HepG2 (cell line): ENCODE data around the gene CCNYL1. TPM values are rescaled to one million over a fixed set of nuclear protein-coding genes. Genes with fewer than 3 reads are reported as not detected.

Experiments used
- ATAC-seq: fragments of 200-7000 bp; cut with Tn5 transposase; 3 replicates; pipeline ENCODE4 v1.9.1; 2020; ENCODE audit warnings: mild to moderate bottlenecking, moderate library complexity
- BruUV-seq: library from RNA; stranded (reverse); fragments of 400-500 nt; replicated peaks from 2 replicates; lab custom pipeline; 2021; lab: Mats Ljungman, UMichigan
- CTCF ChIA-PET: fragments of 300-600 bp; formaldehyde crosslinking; extraction: SDS; loops from one replicate; lab custom pipeline; 2021; ENCODE audit warnings: low total read pairs, inconsistent platforms, low intra/inter-chr PET ratio; lab: Yijun Ruan, JAX
- POLR2A ChIA-PET: fragments of 350-600 bp; sonication (Branson Sonifier 250); formaldehyde crosslinking; loops from one replicate; lab custom pipeline; 2020; ENCODE audit warnings: antibody characterized with exemption, inconsistent platforms; lab: Yijun Ruan, JAX
- DNase-seq: peaks from one replicate; pipeline ENCODE4 v3.0.0-alpha.2; 2015; ENCODE audit warnings: low spot score
- FAIRE-seq: peaks from 3 replicates; lab custom pipeline; 2011; peaks lifted over from hg19 to GRCh38; lab: Jason Lieb, UNC
- H2AFZ ChIP-seq: one replicate; pipeline ENCODE4 v1.6.1; 2011; ENCODE audit warnings: low read length, inconsistent platforms
- H3K27ac ChIP-seq: fragments of 300-600 bp; 3 replicates; pipeline ENCODE4 v1.8.0; 2011; ENCODE audit warnings: mixed run types, mild to moderate bottlenecking, mixed read lengths, low read length, inconsistent platforms; ENCODE audit not compliant: insufficient read depth; ENCODE audit errors: extremely low read length
- H3K27me3 ChIP-seq, 2 experiments: fragments of 200-600 bp in 1 of 2; 2 replicates in 1 of 2; 3 replicates in 1 of 2; pipeline versions ENCODE4 v1.6.0 to v1.8.0; 2011; ENCODE audit warnings: low read length in 2 of 2, mild to moderate bottlenecking in 2 of 2, moderate library complexity in 2 of 2, inconsistent platforms in 1 of 2; ENCODE audit not compliant: insufficient read depth in 2 of 2, control insufficient read depth in 1 of 2
- H3K36me3 ChIP-seq, 2 experiments: fragments of 200-600 bp in 1 of 2; replicated peaks in 1 of 2; 2 replicates in 1 of 2; 3 replicates in 1 of 2; pipeline versions ENCODE4 v1.5.1 to v1.8.0; 2011; ENCODE audit warnings: low read length in 2 of 2, inconsistent platforms in 1 of 2; ENCODE audit not compliant: insufficient read depth in 2 of 2, control insufficient read depth in 1 of 2
- H3K4me1 ChIP-seq: 2 replicates; pipeline ENCODE4 v1.5.1; 2012; ENCODE audit warnings: low read length, inconsistent platforms; ENCODE audit not compliant: insufficient read depth
- H3K4me2 ChIP-seq: 2 replicates; pipeline ENCODE4 v1.6.0; 2011; ENCODE audit warnings: low read depth, low read length, inconsistent platforms
- H3K4me3 ChIP-seq, 3 experiments: fragments of 200-600 bp in 1 of 3; sonication (generic), shearing (Covaris generic) in 1 of 3; replicated peaks in 1 of 3; 2 replicates each; pipeline ENCODE4 v1.5.1; 2011 to 2016; ENCODE audit warnings: low read length in 3 of 3, inconsistent platforms in 2 of 3, low read depth in 2 of 3, mild to moderate bottlenecking in 2 of 3, control low read depth in 1 of 3, mixed read lengths in 1 of 3; ENCODE audit not compliant: insufficient read depth in 1 of 3
- H3K79me2 ChIP-seq: one replicate; pipeline ENCODE4 v1.6.1; 2011; ENCODE audit warnings: low read length, inconsistent platforms; ENCODE audit not compliant: insufficient read depth
- H3K9ac ChIP-seq: 2 replicates; pipeline ENCODE4 v1.6.0; 2011; ENCODE audit warnings: mild to moderate bottlenecking, low read depth, low read length, inconsistent platforms; ENCODE audit not compliant: insufficient read depth
- H3K9me3 ChIP-seq: 2 replicates; pipeline ENCODE4 v1.5.1; 2012; ENCODE audit warnings: mild to moderate bottlenecking, low read length
- H4K20me1 ChIP-seq: 2 replicates; pipeline ENCODE4 v1.6.0; 2011; ENCODE audit warnings: inconsistent platforms, mild to moderate bottlenecking, low read length, moderate library complexity; ENCODE audit not compliant: insufficient read depth
- ATF7 ChIP-seq, 2 experiments: fragments of 450-650 bp in 1 of 2; sonication (generic) in 1 of 2; formaldehyde crosslinking in 1 of 2; IDR thresholded peaks; 2 replicates each; pipeline versions ENCODE4 v1.4.0 to v1.6.1; 2016 to 2020; ENCODE audit warnings: antibody characterized with exemption in 1 of 2, mild to moderate bottlenecking in 1 of 2, missing genetic modification reagents in 1 of 2
- CTCF ChIP-seq: sonication (generic); formaldehyde crosslinking; IDR thresholded peaks from 2 replicates; pipeline ENCODE4 v1.5.0; 2020; ENCODE audit warnings: mild to moderate bottlenecking, missing genetic modification reagents, moderate library complexity
- DPF2 ChIP-seq: sonication (generic); formaldehyde crosslinking; IDR thresholded peaks from 2 replicates; pipeline ENCODE4 v1.4.0; 2020; ENCODE audit warnings: mild to moderate bottlenecking, low read depth, missing genetic modification reagents, borderline replicate concordance
- FOXA1 ChIP-seq, 2 experiments: fragments of 450-650 bp in 1 of 2; sonication (generic) in 1 of 2; formaldehyde crosslinking in 1 of 2; IDR thresholded peaks; 2 replicates each; pipeline versions ENCODE4 v1.4.0 to v1.6.1; 2016 to 2020; ENCODE audit warnings: missing genetic modification reagents in 1 of 2
- FOXO4 ChIP-seq: sonication (generic); formaldehyde crosslinking; conservative IDR thresholded peaks from 2 replicates; pipeline ENCODE4 v1.8.1; 2023; ENCODE audit warnings: missing genetic modification reagents
- GZF1 ChIP-seq: sonication (generic); formaldehyde crosslinking; IDR thresholded peaks from 2 replicates; pipeline ENCODE4 v1.5.1; 2020; ENCODE audit warnings: mild to moderate bottlenecking, missing genetic modification reagents
- KDM6A ChIP-seq: IDR thresholded peaks from 2 replicates; pipeline ENCODE4 v1.6.1; 2016; ENCODE audit warnings: low read depth
- MAF1 ChIP-seq: sonication (generic); formaldehyde crosslinking; IDR thresholded peaks from 2 replicates; pipeline ENCODE4 v1.5.0; 2020; ENCODE audit warnings: missing genetic modification reagents, borderline replicate concordance
- PLSCR1 ChIP-seq: sonication (generic); formaldehyde crosslinking; IDR thresholded peaks from 2 replicates; pipeline ENCODE4 v1.5.0; 2020; ENCODE audit warnings: missing genetic modification reagents, mild to moderate bottlenecking, borderline replicate concordance
- SOX13 ChIP-seq, 3 experiments: fragments of 450-650 bp in 1 of 3; sonication (generic) in 1 of 3; formaldehyde crosslinking in 1 of 3; IDR thresholded peaks in 2 of 3; conservative IDR thresholded peaks in 1 of 3; 2 replicates each; pipeline versions ENCODE4 v1.5.0 to v1.6.1; 2016 to 2020; ENCODE audit warnings: antibody characterized with exemption in 1 of 3, mild to moderate bottlenecking in 1 of 3, missing compliant biosample characterization in 1 of 3, missing genetic modification reagents in 1 of 3, moderate library complexity in 1 of 3
- SRSF4 ChIP-seq: fragments of 200-400 bp; formaldehyde crosslinking; IDR thresholded peaks from one replicate; pipeline ENCODE4 v1.6.1; 2018; ENCODE audit warnings: mild to moderate bottlenecking, low read depth, low read length, moderate library complexity; ENCODE audit not compliant: poor library complexity, severe bottlenecking
- SRY ChIP-seq: sonication (generic); formaldehyde crosslinking; IDR thresholded peaks from 2 replicates; pipeline ENCODE4 v1.8.0; 2022; ENCODE audit warnings: mild to moderate bottlenecking, missing genetic modification reagents
- ZC3H4 ChIP-seq: sonication (generic); formaldehyde crosslinking; IDR thresholded peaks from 2 replicates; pipeline ENCODE4 v1.4.0; 2020; ENCODE audit warnings: missing genetic modification reagents, borderline replicate concordance
- ZNF570 ChIP-seq: sonication (generic); formaldehyde crosslinking; IDR thresholded peaks from 2 replicates; pipeline ENCODE4 v1.4.0; 2020; ENCODE audit warnings: mild to moderate bottlenecking, missing genetic modification reagents, borderline replicate concordance
- ZNF724P ChIP-seq: sonication (generic); formaldehyde crosslinking; IDR thresholded peaks from 2 replicates; pipeline ENCODE4 v1.8.0; 2022; ENCODE audit warnings: missing genetic modification reagents, borderline replicate concordance
- in situ Hi-C: cut with HindIII; loops from 2 replicates; pipeline ENCODE4 v1.10.0; 2017; ENCODE audit warnings: low pct_unique_long_range_greater_than_20kb; ENCODE audit not compliant: extremely low pct_ligation_motif_present
- intact Hi-C: fragments of 100-400 bp; cut with micrococcal nuclease; formaldehyde crosslinking; loops from one replicate; pipeline ENCODE4 v1.10.0; 2022; ENCODE audit not compliant: unreplicated experiment
- polyA plus RNA-seq, 8 experiments: library from polyadenylated mRNA; depleted of rRNA in 3 of 8; stranded (reverse) in 7 of 8; unstranded in 1 of 8; fragments of >200 nt; fragmentation: Illumina TruSeq in 4 of 8; extraction: Trizol in 4 of 8; gene quantifications; 2 replicates each; pipeline versions ENCODE4 v1.2.1 to v1.2.3, GENCODE V29; 2011 to 2016; ENCODE audit warnings: low read depth in 4 of 8, missing spikeins in 1 of 8, mixed read lengths in 1 of 8; ENCODE audit not compliant: insufficient read depth in 1 of 8
- total RNA-seq, 5 experiments: library from RNA; depleted of rRNA; stranded (reverse); fragments of >200 nt; fragmentation: Illumina TruSeq; extraction: Trizol; gene quantifications; 2 replicates each; pipeline ENCODE4 v1.2.3, GENCODE V29; 2016; ENCODE audit warnings: low read depth in 1 of 5
- TF ChIP-seq, protein P1 (sequence below): sonication (generic); formaldehyde crosslinking; IDR thresholded peaks from 2 replicates; pipeline ENCODE4 v1.4.0; 2020; ENCODE audit warnings: missing genetic modification reagents, borderline replicate concordance

Gene CCNYL1
- total and polyA plus RNA-seq, 2 of the 13 experiments (the other 11 are each of a cell fraction or from before 2014, with no cell fraction given): 12.5 to 16.2 TPM

- Histone ChIP-seq H3K36me3 (no peaks in the 10 kb centered on the region), H3K4me1 (peaks cover 29% of the 10 kb centered on the region), H3K79me2 (no peaks in the 10 kb centered on the region), H3K9ac (no peak overlapping the region), H3K4me3 (no peak overlapping the region), H2AFZ (no peak overlapping the region), H3K27me3 (0 out of 5 replicates have a peak, but pooled peaks cover 0 to 3% of the 10 kb centered on the region in 2 experiments), H3K9me3 (no peaks in the 10 kb centered on the region), H3K27ac (no peak overlapping the region), H4K20me1 (no peaks in the 10 kb centered on the region), H3K4me2 (no peak overlapping the region)
- DNase-seq: no peak
- no peak for TF ChIP-seq PLSCR1 (CRISPR knock-in tag)
- no peak for TF ChIP-seq SOX13 (IDR thresholded peaks at IDR 0.05)
- TF ChIP-seq SOX13 (CRISPR knock-in tag; conservative IDR thresholded peaks at IDR 0.05 in 1 of 2, IDR thresholded peaks at IDR 0.05 in 1 of 2): no peak
- no peak for TF ChIP-seq FOXA1 (IDR thresholded peaks at IDR 0.05)
- no peak for TF ChIP-seq FOXA1 (CRISPR knock-in tag; IDR thresholded peaks at IDR 0.05)
- TF ChIP-seq, protein P1, sequence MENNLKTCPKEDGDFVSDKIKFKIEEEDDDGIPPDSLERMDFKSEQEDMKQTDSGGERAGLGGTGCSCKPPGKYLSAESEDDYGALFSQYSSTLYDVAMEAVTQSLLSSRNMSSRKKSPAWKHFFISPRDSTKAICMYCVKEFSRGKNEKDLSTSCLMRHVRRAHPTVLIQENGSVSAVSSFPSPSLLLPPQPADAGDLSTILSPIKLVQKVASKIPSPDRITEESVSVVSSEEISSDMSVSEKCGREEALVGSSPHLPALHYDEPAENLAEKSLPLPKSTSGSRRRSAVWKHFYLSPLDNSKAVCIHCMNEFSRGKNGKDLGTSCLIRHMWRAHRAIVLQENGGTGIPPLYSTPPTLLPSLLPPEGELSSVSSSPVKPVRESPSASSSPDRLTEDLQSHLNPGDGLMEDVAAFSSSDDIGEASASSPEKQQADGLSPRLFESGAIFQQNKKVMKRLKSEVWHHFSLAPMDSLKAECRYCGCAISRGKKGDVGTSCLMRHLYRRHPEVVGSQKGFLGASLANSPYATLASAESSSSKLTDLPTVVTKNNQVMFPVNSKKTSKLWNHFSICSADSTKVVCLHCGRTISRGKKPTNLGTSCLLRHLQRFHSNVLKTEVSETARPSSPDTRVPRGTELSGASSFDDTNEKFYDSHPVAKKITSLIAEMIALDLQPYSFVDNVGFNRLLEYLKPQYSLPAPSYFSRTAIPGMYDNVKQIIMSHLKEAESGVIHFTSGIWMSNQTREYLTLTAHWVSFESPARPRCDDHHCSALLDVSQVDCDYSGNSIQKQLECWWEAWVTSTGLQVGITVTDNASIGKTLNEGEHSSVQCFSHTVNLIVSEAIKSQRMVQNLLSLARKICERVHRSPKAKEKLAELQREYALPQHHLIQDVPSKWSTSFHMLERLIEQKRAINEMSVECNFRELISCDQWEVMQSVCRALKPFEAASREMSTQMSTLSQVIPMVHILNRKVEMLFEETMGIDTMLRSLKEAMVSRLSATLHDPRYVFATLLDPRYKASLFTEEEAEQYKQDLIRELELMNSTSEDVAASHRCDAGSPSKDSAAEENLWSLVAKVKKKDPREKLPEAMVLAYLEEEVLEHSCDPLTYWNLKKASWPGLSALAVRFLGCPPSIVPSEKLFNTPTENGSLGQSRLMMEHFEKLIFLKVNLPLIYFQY: no peak
- no peak for TF ChIP-seq ATF7 (IDR thresholded peaks at IDR 0.05)
- TF ChIP-seq ATF7 (CRISPR knock-in tag; IDR thresholded peaks at IDR 0.05): no peak
- TF ChIP-seq CTCF: no peak
- no peak for TF ChIP-seq KDM6A
- TF ChIP-seq ZNF724P (CRISPR knock-in tag): no peak
- TF ChIP-seq DPF2 (CRISPR knock-in tag): no peak
- no peak for TF ChIP-seq MAF1 (CRISPR knock-in tag)
- TF ChIP-seq GZF1 (CRISPR knock-in tag): no peak
- no peak for TF ChIP-seq SRY (CRISPR knock-in tag)
- TF ChIP-seq FOXO4 (CRISPR knock-in tag): no peak
- TF ChIP-seq SRSF4: no peak
- no peak for TF ChIP-seq ZNF570 (CRISPR knock-in tag)
- TF ChIP-seq ZC3H4 (CRISPR knock-in tag): no peak
- intact Hi-C loops (no loop called here), in situ Hi-C loops (no loop called here)
- POLR2A ChIA-PET: no interaction called here
- no TSS peak for BruUV-seq
- CTCF ChIA-PET: no interaction called here
- no peak for FAIRE-seq
- ATAC-seq: no peak
These were observed 22.8 kb upstream of the CCNYL1 start for GRCh38 chr2:207688597-207688996.
